ENCODE measurements around the gene XIRP2.

Gene XIRP2

GRCh38 chr2:167147271-167147941 is 259.1 kb downstream of the XIRP2 start:
- Histone ChIP-seq H3K27me3 (replicated peaks) (no peaks in the 10 kb centered on the region), H3K4me3 (ENCODE audit: low read depth, low read length) (no peak overlapping the region), H3K27ac (no peak overlapping the region), H3K36me3 (replicated peaks) (no peaks in the 10 kb centered on the region)
- in situ Hi-C loops (cut with HindIII; ENCODE audit: low pct_ligation_motif_present, low sequenced_read_pairs): no loop called here
- DNase-seq: no peak
- no peak for TF ChIP-seq CTCF (IDR thresholded peaks at IDR 0.05; ENCODE audit: low read depth, low read length, missing control alignments)

GRCh38 chr2:167151894-167152293 is 263.6 kb downstream of the XIRP2 start:
- no peak for DNase-seq
- in situ Hi-C loops (cut with HindIII; ENCODE audit: low pct_ligation_motif_present, low sequenced_read_pairs): no loop called here
- H3K27ac ChIP-seq: no peak overlapping the region
- no peaks in the 10 kb centered on the region for H3K36me3 ChIP-seq (replicated peaks)
- H3K4me3 ChIP-seq (ENCODE audit: low read depth, low read length): no peak overlapping the region
- H3K27me3 ChIP-seq (replicated peaks): no peaks in the 10 kb centered on the region
- TF ChIP-seq CTCF (IDR thresholded peaks at IDR 0.05; ENCODE audit: low read depth, low read length, missing control alignments): no peak

- DNase-seq: peak; percentile 62
- no peaks in the 10 kb centered on the region for H3K36me3 ChIP-seq (replicated peaks)
- no peak overlapping the region for H3K4me3 ChIP-seq (ENCODE audit: low read depth, low read length)
- in situ Hi-C loops (cut with HindIII; ENCODE audit: low pct_ligation_motif_present, low sequenced_read_pairs): no loop called here
- no peak overlapping the region for H3K27ac ChIP-seq
- TF ChIP-seq CTCF (IDR thresholded peaks at IDR 0.05; ENCODE audit: low read depth, low read length, missing control alignments): no peak
- no peaks in the 10 kb centered on the region for H3K27me3 ChIP-seq (replicated peaks)
These were observed 269.2 kb downstream of the XIRP2 start for GRCh38 chr2:167157523-167157922.

GRCh38 chr2:167177196-167177595 is 288.9 kb downstream of the XIRP2 start:
- Histone ChIP-seq H3K4me3 (ENCODE audit: low read depth, low read length) (no peak overlapping the region), H3K36me3 (replicated peaks) (no peaks in the 10 kb centered on the region), H3K27me3 (replicated peaks) (no peaks in the 10 kb centered on the region), H3K27ac (no peak overlapping the region)
- no peak for DNase-seq
- TF ChIP-seq CTCF (IDR thresholded peaks at IDR 0.05; ENCODE audit: low read depth, low read length, missing control alignments): no peak
- in situ Hi-C loops (cut with HindIII; ENCODE audit: low pct_ligation_motif_present, low sequenced_read_pairs): no loop called here

- DNase-seq: peak; percentile 31
- H3K27ac ChIP-seq: no peak overlapping the region
- in situ Hi-C loops (cut with HindIII; ENCODE audit: low pct_ligation_motif_present, low sequenced_read_pairs): no loop called here
- H3K36me3 ChIP-seq (replicated peaks): no peaks in the 10 kb centered on the region
- no peak for TF ChIP-seq CTCF (IDR thresholded peaks at IDR 0.05; ENCODE audit: low read depth, low read length, missing control alignments)
- H3K27me3 ChIP-seq (replicated peaks): no peaks in the 10 kb centered on the region
- no peak overlapping the region for H3K4me3 ChIP-seq (ENCODE audit: low read depth, low read length)
These were observed 292.9 kb downstream of the XIRP2 start for GRCh38 chr2:167181134-167181533.

GRCh38 chr2:167181688-167182087 is 293.4 kb downstream of the XIRP2 start:
- H3K27me3 ChIP-seq (replicated peaks): no peaks in the 10 kb centered on the region
- H3K4me3 ChIP-seq (ENCODE audit: low read depth, low read length): no peak overlapping the region
- no peaks in the 10 kb centered on the region for H3K36me3 ChIP-seq (replicated peaks)
- H3K27ac ChIP-seq: no peak overlapping the region
- no peak for TF ChIP-seq CTCF (IDR thresholded peaks at IDR 0.05; ENCODE audit: low read depth, low read length, missing control alignments)
- in situ Hi-C loops (cut with HindIII; ENCODE audit: low pct_ligation_motif_present, low sequenced_read_pairs): no loop called here
- DNase-seq: no peak

Measured in brain microvascular endothelial cell (primary cell).